HEK293 (cell line): ENCODE data around the gene CHFR.

Source experiments
- CTCF ChIA-PET: fragments of 350-600 bp; formaldehyde crosslinking; extraction: SDS; loops from one replicate; lab custom pipeline; 2021; ENCODE audit warnings: antibody characterized with exemption; lab: Yijun Ruan, JAX
- POLR2A ChIA-PET: fragments of 300-600 bp; formaldehyde crosslinking; extraction: SDS; loops from one replicate; lab custom pipeline; 2020; ENCODE audit warnings: antibody characterized with exemption, inconsistent platforms; lab: Yijun Ruan, JAX
- H3K27ac ChIP-seq: fragments of 200-500 bp; sonication (Bioruptor generic); 2 replicates; pipeline ENCODE4 v1.5.1; 2014; ENCODE audit warnings: low read depth, low read length, control low read depth, inconsistent platforms; ENCODE audit errors: extremely low read depth
- H3K36me3 ChIP-seq, 2 experiments: fragments of 200-500 bp in 1 of 2; sonication (Bioruptor generic) in 1 of 2; 1 replicate in 1 of 2; 2 replicates in 1 of 2; pipeline ENCODE4 v1.5.1; 2014 to 2017; ENCODE audit warnings: inconsistent platforms in 2 of 2, low read length in 2 of 2; ENCODE audit not compliant: control insufficient read depth in 2 of 2, insufficient read depth in 1 of 2
- H3K4me1 ChIP-seq: fragments of 200-500 bp; sonication (Bioruptor generic); 2 replicates; pipeline ENCODE4 v1.5.1; 2014; ENCODE audit warnings: mild to moderate bottlenecking, low read length, inconsistent platforms; ENCODE audit not compliant: control insufficient read depth, insufficient read depth
- H3K4me3 ChIP-seq: 2 replicates; pipeline ENCODE4 v1.5.1; 2011; ENCODE audit warnings: low read depth, mild to moderate bottlenecking, control low read depth, low read length, moderate library complexity
- H3K9me3 ChIP-seq: fragments of 200-500 bp; sonication (Bioruptor generic); 2 replicates; pipeline ENCODE4 v1.5.1; 2014; ENCODE audit warnings: low read depth, low read length, inconsistent platforms; ENCODE audit not compliant: control insufficient read depth, insufficient read depth
- BCL11B ChIP-seq: fragments of 450-650 bp; formaldehyde crosslinking; IDR thresholded peaks from 2 replicates; pipeline ENCODE4 v1.5.1; 2016; ENCODE audit warnings: low read depth, missing biosample characterization, missing genetic modification characterization
- GLI4 ChIP-seq: fragments of 450-650 bp; formaldehyde crosslinking; IDR thresholded peaks from 2 replicates; pipeline ENCODE4 v1.5.1; 2016; ENCODE audit warnings: missing biosample characterization, missing genetic modification characterization
- SCRT1 ChIP-seq: fragments of 450-650 bp; formaldehyde crosslinking; IDR thresholded peaks from 2 replicates; pipeline ENCODE4 v1.5.1; 2016; ENCODE audit warnings: missing biosample characterization, missing genetic modification characterization, borderline replicate concordance
- TCF7L2 ChIP-seq: IDR thresholded peaks from 2 replicates; pipeline ENCODE4 v1.6.1; 2011; ENCODE audit warnings: low read depth, mild to moderate bottlenecking, inconsistent platforms, low read length, moderate library complexity, borderline replicate concordance
- ZBTB20 ChIP-seq: fragments of 450-650 bp; formaldehyde crosslinking; IDR thresholded peaks from 2 replicates; pipeline ENCODE4 v1.5.1; 2016; ENCODE audit warnings: missing biosample characterization, missing genetic modification characterization
- ZFP3 ChIP-seq: fragments of 450-650 bp; formaldehyde crosslinking; IDR thresholded peaks from 2 replicates; pipeline ENCODE4 v1.5.1; 2016; ENCODE audit warnings: low read depth, missing biosample characterization, missing genetic modification characterization
- ZIC2 ChIP-seq: fragments of 450-650 bp; formaldehyde crosslinking; IDR thresholded peaks from 2 replicates; pipeline ENCODE4 v1.5.1; 2016; ENCODE audit warnings: missing biosample characterization, missing genetic modification characterization
- ZNF112 ChIP-seq: fragments of 450-650 bp; formaldehyde crosslinking; IDR thresholded peaks from 2 replicates; pipeline ENCODE4 v1.5.0; 2017; ENCODE audit warnings: missing biosample characterization, missing genetic modification characterization
- ZNF140 ChIP-seq: fragments of 450-650 bp; formaldehyde crosslinking; IDR thresholded peaks from 2 replicates; pipeline ENCODE4 v1.5.1; 2016; ENCODE audit warnings: missing biosample characterization, missing genetic modification characterization
- ZNF23 ChIP-seq: fragments of 450-650 bp; formaldehyde crosslinking; IDR thresholded peaks from 2 replicates; pipeline ENCODE4 v1.5.1; 2016; ENCODE audit warnings: missing biosample characterization, missing genetic modification characterization, borderline replicate concordance
- ZNF394 ChIP-seq: fragments of 450-650 bp; formaldehyde crosslinking; IDR thresholded peaks from 2 replicates; pipeline ENCODE4 v1.5.1; 2016; ENCODE audit warnings: missing biosample characterization, missing genetic modification characterization, mild to moderate bottlenecking, moderate library complexity, borderline replicate concordance
- ZNF48 ChIP-seq: fragments of 450-650 bp; formaldehyde crosslinking; IDR thresholded peaks from 2 replicates; pipeline ENCODE4 v1.5.1; 2016; ENCODE audit warnings: missing biosample characterization, missing genetic modification characterization
- ZNF530 ChIP-seq: fragments of 450-650 bp; formaldehyde crosslinking; IDR thresholded peaks from 2 replicates; pipeline ENCODE4 v1.5.1; 2016; ENCODE audit warnings: low read depth, missing biosample characterization, missing genetic modification characterization
- ZNF555 ChIP-seq: fragments of 450-650 bp; formaldehyde crosslinking; conservative IDR thresholded peaks from 2 replicates; pipeline ENCODE4 v1.5.1; 2017; ENCODE audit warnings: missing biosample characterization, mild to moderate bottlenecking, missing genetic modification characterization, inconsistent platforms
- ZNF561 ChIP-seq: fragments of 450-650 bp; IDR thresholded peaks from 2 replicates; pipeline ENCODE4 v1.5.1; 2018; ENCODE audit warnings: missing biosample characterization, missing genetic modification characterization, borderline replicate concordance
- ZNF571 ChIP-seq: fragments of 450-650 bp; formaldehyde crosslinking; IDR thresholded peaks from 2 replicates; pipeline ENCODE4 v1.5.0; 2017; ENCODE audit warnings: missing biosample characterization, missing genetic modification characterization
- ZNF610 ChIP-seq: fragments of 450-650 bp; formaldehyde crosslinking; IDR thresholded peaks from 2 replicates; pipeline ENCODE4 v1.5.1; 2016; ENCODE audit warnings: missing biosample characterization, missing genetic modification characterization, borderline replicate concordance
- ZNF670 ChIP-seq: fragments of 450-650 bp; formaldehyde crosslinking; IDR thresholded peaks from 2 replicates; pipeline ENCODE4 v1.5.1; 2016; ENCODE audit warnings: missing biosample characterization, missing genetic modification characterization, low read depth
- ZNF777 ChIP-seq: fragments of 450-650 bp; formaldehyde crosslinking; IDR thresholded peaks from 2 replicates; pipeline ENCODE4 v1.5.1; 2017; ENCODE audit warnings: missing biosample characterization, missing genetic modification characterization, borderline replicate concordance
- ZNF785 ChIP-seq: fragments of 450-650 bp; formaldehyde crosslinking; IDR thresholded peaks from 2 replicates; pipeline ENCODE4 v1.5.1; 2016; ENCODE audit warnings: missing biosample characterization, missing genetic modification characterization
- ZSCAN30 ChIP-seq: fragments of 450-650 bp; IDR thresholded peaks from 2 replicates; pipeline ENCODE4 v1.5.1; 2018; ENCODE audit warnings: missing biosample characterization, mild to moderate bottlenecking, missing genetic modification characterization, moderate library complexity
- TF ChIP-seq, protein P1 (sequence below): fragments of 450-650 bp; formaldehyde crosslinking; conservative IDR thresholded peaks from 2 replicates; pipeline ENCODE4 v1.5.1; 2016; ENCODE audit warnings: low read depth, missing biosample characterization, missing genetic modification characterization
- TF ChIP-seq, protein P2 (sequence below): fragments of 450-650 bp; formaldehyde crosslinking; IDR thresholded peaks from 2 replicates; pipeline ENCODE4 v1.5.1; 2016; ENCODE audit warnings: missing biosample characterization, missing genetic modification characterization

CHFR gene

GRCh38 chr12:132899033-132899432 lies 11.6 kb upstream of the CHFR start:
- Histone ChIP-seq H3K27ac (no peak overlapping the region), H3K9me3 (no peaks in the 10 kb centered on the region), H3K36me3 (no peaks in the 10 kb centered on the region), H3K4me1 (no peaks in the 10 kb centered on the region), H3K4me3 (no peak overlapping the region)
- POLR2A ChIA-PET, result no interaction called here
- CTCF ChIA-PET, result no interaction called here
- TF ChIP-seq, protein P1, sequence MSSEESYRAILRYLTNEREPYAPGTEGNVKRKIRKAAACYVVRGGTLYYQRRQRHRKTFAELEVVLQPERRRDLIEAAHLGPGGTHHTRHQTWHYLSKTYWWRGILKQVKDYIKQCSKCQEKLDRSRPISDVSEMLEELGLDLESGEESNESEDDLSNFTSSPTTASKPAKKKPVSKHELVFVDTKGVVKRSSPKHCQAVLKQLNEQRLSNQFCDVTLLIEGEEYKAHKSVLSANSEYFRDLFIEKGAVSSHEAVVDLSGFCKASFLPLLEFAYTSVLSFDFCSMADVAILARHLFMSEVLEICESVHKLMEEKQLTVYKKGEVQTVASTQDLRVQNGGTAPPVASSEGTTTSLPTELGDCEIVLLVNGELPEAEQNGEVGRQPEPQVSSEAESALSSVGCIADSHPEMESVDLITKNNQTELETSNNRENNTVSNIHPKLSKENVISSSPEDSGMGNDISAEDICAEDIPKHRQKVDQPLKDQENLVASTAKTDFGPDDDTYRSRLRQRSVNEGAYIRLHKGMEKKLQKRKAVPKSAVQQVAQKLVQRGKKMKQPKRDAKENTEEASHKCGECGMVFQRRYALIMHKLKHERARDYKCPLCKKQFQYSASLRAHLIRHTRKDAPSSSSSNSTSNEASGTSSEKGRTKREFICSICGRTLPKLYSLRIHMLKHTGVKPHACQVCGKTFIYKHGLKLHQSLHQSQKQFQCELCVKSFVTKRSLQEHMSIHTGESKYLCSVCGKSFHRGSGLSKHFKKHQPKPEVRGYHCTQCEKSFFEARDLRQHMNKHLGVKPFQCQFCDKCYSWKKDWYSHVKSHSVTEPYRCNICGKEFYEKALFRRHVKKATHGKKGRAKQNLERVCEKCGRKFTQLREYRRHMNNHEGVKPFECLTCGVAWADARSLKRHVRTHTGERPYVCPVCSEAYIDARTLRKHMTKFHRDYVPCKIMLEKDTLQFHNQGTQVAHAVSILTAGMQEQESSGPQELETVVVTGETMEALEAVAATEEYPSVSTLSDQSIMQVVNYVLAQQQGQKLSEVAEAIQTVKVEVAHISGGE (tag by site-specific recombination), result no peak
- TF ChIP-seq, protein P2, sequence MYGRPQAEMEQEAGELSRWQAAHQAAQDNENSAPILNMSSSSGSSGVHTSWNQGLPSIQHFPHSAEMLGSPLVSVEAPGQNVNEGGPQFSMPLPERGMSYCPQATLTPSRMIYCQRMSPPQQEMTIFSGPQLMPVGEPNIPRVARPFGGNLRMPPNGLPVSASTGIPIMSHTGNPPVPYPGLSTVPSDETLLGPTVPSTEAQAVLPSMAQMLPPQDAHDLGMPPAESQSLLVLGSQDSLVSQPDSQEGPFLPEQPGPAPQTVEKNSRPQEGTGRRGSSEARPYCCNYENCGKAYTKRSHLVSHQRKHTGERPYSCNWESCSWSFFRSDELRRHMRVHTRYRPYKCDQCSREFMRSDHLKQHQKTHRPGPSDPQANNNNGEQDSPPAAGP (tag by site-specific recombination), result no peak
- TF ChIP-seq ZSCAN30, result no peak
- TF ChIP-seq ZNF394 (tag by site-specific recombination), result no peak
- TF ChIP-seq ZNF112 (tag by site-specific recombination), result no peak
- TF ChIP-seq ZNF670, result no peak
- no peak for TF ChIP-seq TCF7L2
- no peak for TF ChIP-seq ZBTB20 (tag by site-specific recombination)
- TF ChIP-seq ZNF610, result no peak
- no peak for TF ChIP-seq ZNF140 (tag by site-specific recombination)
- TF ChIP-seq ZNF561, result no peak
- no peak for TF ChIP-seq ZNF571 (tag by site-specific recombination)
- TF ChIP-seq BCL11B (tag by site-specific recombination), result no peak
- TF ChIP-seq ZNF555 (tag by site-specific recombination), result no peak
- no peak for TF ChIP-seq ZFP3 (tag by site-specific recombination)
- no peak for TF ChIP-seq ZNF530 (tag by site-specific recombination)
- TF ChIP-seq ZIC2 (tag by site-specific recombination), result no peak
- no peak for TF ChIP-seq SCRT1
- no peak for TF ChIP-seq ZNF23

GRCh38 chr12:132888852-132889251 lies 1.4 kb upstream of the CHFR start:
- H3K27ac ChIP-seq, result no peak overlapping the region
- TF ChIP-seq ZNF48 (no peak), GLI4 (no peak), ZNF785 (no peak), ZNF777 (tag by site-specific recombination) (no peak)
- TF ChIP-seq, all 188 proteins: peak for 0
- H3K4me3 ChIP-seq, result no peak overlapping the region
- H3K9me3 ChIP-seq, result no peaks in the 10 kb centered on the region; the same call in 1 of the 2 replicates
- ChIA-PET CTCF (no interaction called here), POLR2A (no interaction called here)
- H3K36me3 ChIP-seq, result peaks cover 10 to 12% of the 10 kb centered on the region in 2 experiments
- no peaks in the 10 kb centered on the region for H3K4me1 ChIP-seq
